BJ (cell line): Measurements from ENCODE around the gene ITIH2. TPM values are rescaled to one million over a fixed set of nuclear protein-coding genes. Genes with fewer than 3 reads are reported as not detected.

Experiments
- CTCF ChIA-PET: fragments of 350-600 bp; formaldehyde crosslinking; extraction: SDS; loops from one replicate; lab custom pipeline; 2021; ENCODE audit warnings: antibody characterized with exemption, inconsistent platforms; lab: Yijun Ruan, JAX
- POLR2A ChIA-PET: fragments of 300-600 bp; sonication (Branson Sonifier 250); formaldehyde crosslinking; extraction: SDS; loops from one replicate; lab custom pipeline; 2021; ENCODE audit warnings: antibody characterized with exemption; lab: Charles Lee
- DNase-seq: peaks from one replicate; pipeline ENCODE4 v3.0.0-alpha.2; 2011; ENCODE audit warnings: low read depth
- H3K27me3 ChIP-seq: 2 replicates; pipeline ENCODE4 v1.6.0; 2011; ENCODE audit warnings: low read length; ENCODE audit not compliant: control insufficient read depth, insufficient read depth
- H3K36me3 ChIP-seq: 2 replicates; pipeline ENCODE4 v1.5.1; 2011; ENCODE audit warnings: low read length; ENCODE audit not compliant: control insufficient read depth, insufficient read depth
- H3K4me3 ChIP-seq: 2 replicates; pipeline ENCODE4 v1.5.1; 2011; ENCODE audit warnings: low read depth, mild to moderate bottlenecking, control low read depth, low read length
- CTCF ChIP-seq: IDR thresholded peaks from 2 replicates; pipeline ENCODE4 v1.5.1; 2011; ENCODE audit warnings: low read depth, mild to moderate bottlenecking, control low read depth, inconsistent platforms, low read length, moderate library complexity; ENCODE audit not compliant: insufficient read depth
- polyA plus RNA-seq: library from polyadenylated mRNA; depleted of rRNA; stranded (reverse); fragments of >200 nt; gene quantifications from 2 replicates; pipeline ENCODE4 v1.2.3, GENCODE V29; 2011; rRNA removed

Gene ITIH2
- polyA plus RNA-seq, 1 experiment, result not detected

- ChIA-PET POLR2A (no interaction called here), CTCF (no interaction called here)
- Histone ChIP-seq H3K36me3 (no peaks in the 10 kb centered on the region; the same call in none of the 2 replicates), H3K4me3 (peak overlapping the region; percentile 74), H3K27me3 (no peaks in the 10 kb centered on the region)
- no peak for DNase-seq
- TF ChIP-seq CTCF, result no peak
Observed at GRCh38 chr10:7789390-7789789, 86.3 kb downstream of the ITIH2 start.

DNA sequence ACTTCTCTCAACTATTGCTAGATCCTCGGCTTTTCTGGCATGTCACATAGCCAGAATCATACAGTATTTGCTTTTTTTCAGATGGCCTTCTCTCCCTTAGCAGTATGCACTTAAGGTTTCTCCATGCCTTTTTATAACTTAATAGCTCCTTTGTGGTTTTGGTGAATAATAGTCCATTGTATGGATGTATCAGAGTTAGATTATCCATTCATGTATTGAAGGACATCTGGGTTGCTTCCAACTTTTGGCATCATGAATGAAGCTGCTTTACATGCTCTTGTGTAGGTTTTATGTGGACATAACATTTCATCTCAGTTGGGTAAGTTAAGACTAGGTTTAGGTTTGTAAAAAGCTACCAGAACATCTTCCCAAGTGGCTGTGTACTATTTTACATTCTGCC lies 89.4 kb downstream of the ITIH2 start:
- Histone ChIP-seq H3K27me3 (no peaks in the 10 kb centered on the region), H3K36me3 (no peaks in the 10 kb centered on the region; the same call in 1 of the 2 replicates), H3K4me3 (no peak overlapping the region)
- CTCF ChIA-PET, result no interaction called here
- no peak for DNase-seq
- TF ChIP-seq CTCF, result no peak
- POLR2A ChIA-PET, result no interaction called here

- CTCF ChIA-PET, result no interaction called here
- no peaks in the 10 kb centered on the region for H3K27me3 ChIP-seq
- DNase-seq, result no peak
- H3K36me3 ChIP-seq, result no peaks in the 10 kb centered on the region; the same call in 1 of the 2 replicates
- POLR2A ChIA-PET, result no interaction called here
- TF ChIP-seq CTCF, result no peak
- no peak overlapping the region for H3K4me3 ChIP-seq
Observed at GRCh38 chr10:7794251-7795026, 91.3 kb downstream of the ITIH2 start.

GRCh38 chr10:7795605-7796004 lies 92.5 kb downstream of the ITIH2 start:
- ChIA-PET POLR2A (no interaction called here), CTCF (no interaction called here)
- Histone ChIP-seq H3K4me3 (no peak overlapping the region), H3K27me3 (no peaks in the 10 kb centered on the region), H3K36me3 (peaks cover 2% of the 10 kb centered on the region)
- no peak for TF ChIP-seq CTCF
- no peak for DNase-seq

DNA sequence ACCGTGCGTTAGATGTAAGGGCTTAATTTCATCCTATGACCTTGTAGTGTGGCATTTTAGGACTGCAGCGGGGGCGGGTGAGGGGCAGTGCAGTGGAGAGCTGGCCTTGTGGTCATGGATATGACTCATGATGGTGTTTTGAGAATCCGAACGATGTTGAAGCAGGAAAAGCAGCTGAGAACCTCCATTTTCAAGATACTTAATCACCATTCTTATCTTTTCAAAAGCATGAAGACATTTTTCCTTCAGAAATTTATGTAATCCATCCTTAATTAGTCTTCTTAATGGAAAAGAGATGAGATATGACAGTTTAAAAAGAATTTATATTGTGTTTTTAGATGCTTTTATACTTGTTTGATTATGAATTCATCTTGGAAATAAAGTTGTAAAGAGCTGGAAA lies 94.5 kb downstream of the ITIH2 start:
- no peak overlapping the region for H3K4me3 ChIP-seq
- ChIA-PET CTCF (interaction anchor here (0.9 to 1.2 kb wide), 2 partner anchors 12 to 22 kb away, joined by 3 read pairs; no protein-coding TSS in a partner anchor), POLR2A (interaction anchor here (0.9 kb wide), 1 partner anchor 10 kb away, joined by 6 read pairs; the partner anchor contains the start of genes ATP5F1C and KIN)
- peaks cover 9% of the 10 kb centered on the region for H3K36me3 ChIP-seq
- no peak for TF ChIP-seq CTCF
- no peaks in the 10 kb centered on the region for H3K27me3 ChIP-seq
- peak; percentile 82 for DNase-seq

Other genes with a start within 250 kb of the ITIH2 start
- gene ITIH5, start 36.4 kb upstream of the ITIH2 start, polyA plus RNA-seq, result 8.9 and 10.3 TPM in 2 replicates
- gene KIN, start 84.7 kb downstream of the ITIH2 start, polyA plus RNA-seq, result 2.6 and 8.3 TPM in 2 replicates
- 217 and 406 TPM in 2 replicates for gene ATP5F1C, start 84.9 kb downstream of the ITIH2 start, polyA plus RNA-seq
- gene TAF3, start 115.2 kb downstream of the ITIH2 start, polyA plus RNA-seq, result 1.7 and 1.8 TPM in 2 replicates